ENCODE results near the gene SLIT3. TPM values are rescaled to one million over a fixed set of nuclear protein-coding genes. Genes with fewer than 3 reads are reported as not detected.

Gene SLIT3
- total and polyA plus RNA-seq, 9 of the 15 experiments (the other 6 are each of a cell fraction or from before 2014, with no cell fraction given) = 0.01 to 0.04 TPM; not detected in 7

DNA sequence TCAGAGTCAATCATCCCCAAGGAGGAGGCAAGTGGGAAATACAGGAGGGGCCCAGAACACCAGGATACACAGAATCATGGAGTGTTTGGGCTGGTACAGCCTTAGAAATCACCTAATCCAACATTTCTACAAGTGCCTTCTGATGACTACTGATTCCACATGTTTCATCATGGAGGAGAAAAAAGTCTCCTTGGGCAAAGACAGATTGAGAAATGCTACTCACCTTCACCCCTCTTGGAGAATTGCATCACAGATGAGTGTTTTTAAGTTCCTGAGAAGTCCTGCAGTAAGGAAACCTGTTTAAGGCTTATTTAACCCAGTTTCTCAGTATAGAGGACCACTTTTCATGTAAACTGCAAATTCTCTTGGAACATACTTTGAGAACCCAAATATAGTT lies 2.2 kb upstream of the SLIT3 start:
- in situ Hi-C loops (cut with MboI) (loop anchor here (10.0 kb wide), 1 partner anchor 318 kb away; no protein-coding TSS in a partner anchor), intact Hi-C loops (cut with micrococcal nuclease) (loop anchor here (2.0 kb wide), 1 partner anchor 186 kb away; no protein-coding TSS in a partner anchor)
- no TSS peak for BruUV-seq (replicated peaks)
- Histone ChIP-seq H3K27me3 (ENCODE audit: control insufficient read depth in 2 of 2, insufficient read depth in 2 of 2, low read length in 2 of 2) (peaks cover 0 to 16% of the 10 kb centered on the region in 2 experiments; a peak in 3 of 5 replicates), H3K9ac (ENCODE audit: insufficient read depth in 1 of 2, low read depth in 2 of 2, low read length in 2 of 2) (no peak overlapping the region), H3K79me2 (ENCODE audit: control insufficient read depth, insufficient read depth, low read length) (no peaks in the 10 kb centered on the region), H2AFZ (ENCODE audit: low read depth, low read length) (no peak overlapping the region), H3K4me2 (ENCODE audit: insufficient read depth, low read length) (no peak overlapping the region), H3K4me1 (replicated peaks in 1 of 2; ENCODE audit: control insufficient read depth in 2 of 2, insufficient read depth in 2 of 2, low read length in 2 of 2) (peaks cover 0 to 7% of the 10 kb centered on the region in 2 experiments; a peak in 1 of 5 replicates), H4K20me1 (replicated peaks; ENCODE audit: control insufficient read depth, insufficient read depth, low read length) (no peaks in the 10 kb centered on the region; the same call in none of the 2 replicates), H3K9me3 (replicated peaks; ENCODE audit: control insufficient read depth, insufficient read depth, low read depth, low read length) (no peaks in the 10 kb centered on the region), H3K36me3 (ENCODE audit: control insufficient read depth, insufficient read depth, low read length) (no peaks in the 10 kb centered on the region), H3K4me3 (no peak overlapping the region), H3K27ac (ENCODE audit: extremely low read depth, low read depth, low read length) (no peak overlapping the region), H3K9me1 (ENCODE audit: control insufficient read depth, insufficient read depth, low read length) (no peaks in the 10 kb centered on the region)
- no peak for FAIRE-seq
- DNase-seq (ENCODE audit: extremely low read depth in 1 of 4, low spot score in 3 of 4) = no peak
- TF ChIP-seq RUNX1 (IDR thresholded peaks at IDR 0.05; ENCODE audit: low read depth) (no peak), NR2C1 (IDR thresholded peaks at IDR 0.05) (no peak), NR2C1 (tag; IDR thresholded peaks at IDR 0.05) (no peak), ZNF324 (CRISPR knock-in tag; IDR thresholded peaks at IDR 0.05) (no peak), ZBTB8A (IDR thresholded peaks at IDR 0.05; ENCODE audit: partially characterized antibody) (no peak), ZNF140 (CRISPR knock-in tag; IDR thresholded peaks at IDR 0.05) (no peak), BACH1 (tag; IDR thresholded peaks at IDR 0.05) (no peak), SP2 (IDR thresholded peaks at IDR 0.05; ENCODE audit: extremely low read depth, low read depth, low read length, poor library complexity, severe bottlenecking) (no peak), NCOA2 (IDR thresholded peaks at IDR 0.05; ENCODE audit: partially characterized antibody in 2 of 2) (no peak), KLF16 (IDR thresholded peaks at IDR 0.05) (no peak), SOX6 (IDR thresholded peaks at IDR 0.05) (no peak), NR3C1 (CRISPR knock-in tag; IDR thresholded peaks at IDR 0.05) (no peak), POLR2H (tag; IDR thresholded peaks at IDR 0.05; ENCODE audit: low read depth) (no peak), ZNF165 (CRISPR knock-in tag; IDR thresholded peaks at IDR 0.05; ENCODE audit: borderline replicate concordance) (no peak), SNIP1 (IDR thresholded peaks at IDR 0.05; ENCODE audit: low read depth) (no peak), ESRRA (IDR thresholded peaks at IDR 0.05; ENCODE audit: borderline replicate concordance, low read depth) (no peak), HLTF (IDR thresholded peaks at IDR 0.05) (no peak)
- TF ChIP-seq, protein P1, sequence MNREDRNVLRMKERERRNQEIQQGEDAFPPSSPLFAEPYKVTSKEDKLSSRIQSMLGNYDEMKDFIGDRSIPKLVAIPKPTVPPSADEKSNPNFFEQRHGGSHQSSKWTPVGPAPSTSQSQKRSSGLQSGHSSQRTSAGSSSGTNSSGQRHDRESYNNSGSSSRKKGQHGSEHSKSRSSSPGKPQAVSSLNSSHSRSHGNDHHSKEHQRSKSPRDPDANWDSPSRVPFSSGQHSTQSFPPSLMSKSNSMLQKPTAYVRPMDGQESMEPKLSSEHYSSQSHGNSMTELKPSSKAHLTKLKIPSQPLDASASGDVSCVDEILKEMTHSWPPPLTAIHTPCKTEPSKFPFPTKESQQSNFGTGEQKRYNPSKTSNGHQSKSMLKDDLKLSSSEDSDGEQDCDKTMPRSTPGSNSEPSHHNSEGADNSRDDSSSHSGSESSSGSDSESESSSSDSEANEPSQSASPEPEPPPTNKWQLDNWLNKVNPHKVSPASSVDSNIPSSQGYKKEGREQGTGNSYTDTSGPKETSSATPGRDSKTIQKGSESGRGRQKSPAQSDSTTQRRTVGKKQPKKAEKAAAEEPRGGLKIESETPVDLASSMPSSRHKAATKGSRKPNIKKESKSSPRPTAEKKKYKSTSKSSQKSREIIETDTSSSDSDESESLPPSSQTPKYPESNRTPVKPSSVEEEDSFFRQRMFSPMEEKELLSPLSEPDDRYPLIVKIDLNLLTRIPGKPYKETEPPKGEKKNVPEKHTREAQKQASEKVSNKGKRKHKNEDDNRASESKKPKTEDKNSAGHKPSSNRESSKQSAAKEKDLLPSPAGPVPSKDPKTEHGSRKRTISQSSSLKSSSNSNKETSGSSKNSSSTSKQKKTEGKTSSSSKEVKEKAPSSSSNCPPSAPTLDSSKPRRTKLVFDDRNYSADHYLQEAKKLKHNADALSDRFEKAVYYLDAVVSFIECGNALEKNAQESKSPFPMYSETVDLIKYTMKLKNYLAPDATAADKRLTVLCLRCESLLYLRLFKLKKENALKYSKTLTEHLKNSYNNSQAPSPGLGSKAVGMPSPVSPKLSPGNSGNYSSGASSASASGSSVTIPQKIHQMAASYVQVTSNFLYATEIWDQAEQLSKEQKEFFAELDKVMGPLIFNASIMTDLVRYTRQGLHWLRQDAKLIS (CRISPR knock-in tag; IDR thresholded peaks at IDR 0.05) = no peak
- TF ChIP-seq, protein P2, sequence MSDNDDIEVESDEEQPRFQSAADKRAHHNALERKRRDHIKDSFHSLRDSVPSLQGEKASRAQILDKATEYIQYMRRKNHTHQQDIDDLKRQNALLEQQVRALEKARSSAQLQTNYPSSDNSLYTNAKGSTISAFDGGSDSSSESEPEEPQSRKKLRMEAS (CRISPR knock-in tag; IDR thresholded peaks at IDR 0.05) = no peak
- TF ChIP-seq, protein P3, sequence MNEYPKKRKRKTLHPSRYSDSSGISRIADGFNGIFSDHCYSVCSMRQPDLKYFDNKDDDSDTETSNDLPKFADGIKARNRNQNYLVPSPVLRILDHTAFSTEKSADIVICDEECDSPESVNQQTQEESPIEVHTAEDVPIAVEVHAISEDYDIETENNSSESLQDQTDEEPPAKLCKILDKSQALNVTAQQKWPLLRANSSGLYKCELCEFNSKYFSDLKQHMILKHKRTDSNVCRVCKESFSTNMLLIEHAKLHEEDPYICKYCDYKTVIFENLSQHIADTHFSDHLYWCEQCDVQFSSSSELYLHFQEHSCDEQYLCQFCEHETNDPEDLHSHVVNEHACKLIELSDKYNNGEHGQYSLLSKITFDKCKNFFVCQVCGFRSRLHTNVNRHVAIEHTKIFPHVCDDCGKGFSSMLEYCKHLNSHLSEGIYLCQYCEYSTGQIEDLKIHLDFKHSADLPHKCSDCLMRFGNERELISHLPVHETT (CRISPR knock-in tag; conservative IDR thresholded peaks at IDR 0.05 in 1 of 2, IDR thresholded peaks at IDR 0.05 in 1 of 2) = no peak
- ChIA-PET POLR2A (no interaction called here), CTCF (ENCODE audit: low intra/inter-chr PET ratio) (interaction anchor here (0.5 to 1.5 kb wide), 3 partner anchors 316 to 1444 kb away, joined by 3 to 5 read pairs (median 3); no protein-coding TSS in a partner anchor)
- no peak for ATAC-seq
